Nephron progenitor cell (in vitro differentiated cells): Measurements from ENCODE around the gene NBL1.

ENCODE experiments used
- DNase-seq: peaks from one replicate; pipeline ENCODE4 v3.0.0; 2021
- H3K27ac Mint-ChIP-seq: 2 replicates; pipeline ENCODE4 v1.8.0; 2021; ENCODE audit warnings: mild to moderate bottlenecking, moderate library complexity, mixed read lengths
- H3K27me3 Mint-ChIP-seq: 2 replicates; pipeline ENCODE4 v1.8.0; 2021; ENCODE audit warnings: mild to moderate bottlenecking, low read depth, mixed read lengths; ENCODE audit not compliant: poor library complexity
- H3K36me3 Mint-ChIP-seq: 2 replicates; pipeline ENCODE4 v1.8.0; 2021; ENCODE audit warnings: low read depth, mixed read lengths
- H3K4me1 Mint-ChIP-seq: 2 replicates; pipeline ENCODE4 v1.8.0; 2021; ENCODE audit warnings: mixed read lengths
- H3K4me3 Mint-ChIP-seq: 2 replicates; pipeline ENCODE4 v1.8.0; 2021; ENCODE audit warnings: mild to moderate bottlenecking, moderate library complexity, mixed read lengths
- H3K9me3 Mint-ChIP-seq: 2 replicates; pipeline ENCODE4 v1.8.0; 2021; ENCODE audit warnings: mild to moderate bottlenecking, moderate library complexity, mixed read lengths
- TF ChIP-seq, protein P1 (sequence below): fragments of 200-600 bp; sonication (generic); IDR thresholded peaks from 2 replicates; pipeline ENCODE4 v1.5.0; 2021; ENCODE audit warnings: antibody characterized with exemption

Gene NBL1

GRCh38 chr1:19672237-19672636 is 28.1 kb downstream of the NBL1 start:
- no peak for DNase-seq
- TF ChIP-seq, protein P1, sequence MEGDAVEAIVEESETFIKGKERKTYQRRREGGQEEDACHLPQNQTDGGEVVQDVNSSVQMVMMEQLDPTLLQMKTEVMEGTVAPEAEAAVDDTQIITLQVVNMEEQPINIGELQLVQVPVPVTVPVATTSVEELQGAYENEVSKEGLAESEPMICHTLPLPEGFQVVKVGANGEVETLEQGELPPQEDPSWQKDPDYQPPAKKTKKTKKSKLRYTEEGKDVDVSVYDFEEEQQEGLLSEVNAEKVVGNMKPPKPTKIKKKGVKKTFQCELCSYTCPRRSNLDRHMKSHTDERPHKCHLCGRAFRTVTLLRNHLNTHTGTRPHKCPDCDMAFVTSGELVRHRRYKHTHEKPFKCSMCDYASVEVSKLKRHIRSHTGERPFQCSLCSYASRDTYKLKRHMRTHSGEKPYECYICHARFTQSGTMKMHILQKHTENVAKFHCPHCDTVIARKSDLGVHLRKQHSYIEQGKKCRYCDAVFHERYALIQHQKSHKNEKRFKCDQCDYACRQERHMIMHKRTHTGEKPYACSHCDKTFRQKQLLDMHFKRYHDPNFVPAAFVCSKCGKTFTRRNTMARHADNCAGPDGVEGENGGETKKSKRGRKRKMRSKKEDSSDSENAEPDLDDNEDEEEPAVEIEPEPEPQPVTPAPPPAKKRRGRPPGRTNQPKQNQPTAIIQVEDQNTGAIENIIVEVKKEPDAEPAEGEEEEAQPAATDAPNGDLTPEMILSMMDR: no peak
- Mint-ChIP-seq H3K27me3 (peaks cover 88% of the 10 kb centered on the region), H3K36me3 (no peaks in the 10 kb centered on the region), H3K4me3 (no peak overlapping the region), H3K4me1 (no peaks in the 10 kb centered on the region), H3K9me3 (no peaks in the 10 kb centered on the region), H3K27ac (no peak overlapping the region)

DNA sequence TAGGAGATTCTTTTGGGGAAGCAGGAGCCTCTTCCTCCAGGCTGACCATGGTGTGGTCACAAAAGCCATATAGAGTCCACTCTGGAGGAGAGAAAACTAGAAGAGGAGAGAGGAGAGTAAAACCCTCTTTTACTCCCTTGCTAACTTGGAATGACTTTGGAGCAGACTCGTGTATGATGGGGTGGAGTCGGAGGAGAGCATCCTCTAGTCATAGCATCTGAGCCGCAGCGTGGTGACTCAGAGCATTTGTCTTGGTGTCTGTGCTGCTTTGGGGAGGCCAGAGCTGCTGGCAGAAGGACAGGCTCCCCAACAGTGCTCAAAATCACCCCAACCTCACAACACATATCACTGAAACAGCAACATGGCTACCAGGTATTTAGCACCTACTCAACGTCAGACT is 31.7 kb downstream of the NBL1 start:
- TF ChIP-seq, protein P1: no peak
- H3K9me3 Mint-ChIP-seq: no peaks in the 10 kb centered on the region
- H3K36me3 Mint-ChIP-seq: no peaks in the 10 kb centered on the region
- H3K4me1 Mint-ChIP-seq: no peaks in the 10 kb centered on the region
- H3K4me3 Mint-ChIP-seq: no peak overlapping the region
- H3K27me3 Mint-ChIP-seq: peaks cover 70% of the 10 kb centered on the region
- DNase-seq: no peak
- no peak overlapping the region for H3K27ac Mint-ChIP-seq

DNA sequence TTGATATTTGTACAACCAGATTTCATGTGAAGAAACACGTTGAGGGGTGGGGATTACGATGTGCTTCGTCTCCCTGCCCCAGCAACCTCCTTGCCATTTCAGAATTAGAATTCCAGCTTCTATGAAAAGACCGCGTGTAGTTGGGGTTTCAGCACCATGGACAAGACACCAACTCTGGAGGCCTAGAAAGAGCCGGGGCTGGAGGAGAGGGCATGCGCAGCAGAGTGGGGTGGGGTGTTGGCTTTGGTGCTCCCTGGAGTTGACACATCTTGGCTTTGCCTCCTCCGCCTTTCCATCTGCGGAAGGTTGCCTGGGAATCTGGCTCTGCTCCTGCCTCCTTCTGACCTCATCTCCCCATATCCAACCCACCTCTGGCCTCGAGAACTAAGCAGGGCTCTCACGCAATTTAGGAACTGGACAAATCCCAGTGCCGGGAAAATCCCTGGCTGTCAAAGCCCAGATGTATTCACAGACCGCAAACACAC is 32.4 kb downstream of the NBL1 start:
- H3K27me3 Mint-ChIP-seq: peaks cover 69% of the 10 kb centered on the region
- H3K4me1 Mint-ChIP-seq: no peaks in the 10 kb centered on the region
- TF ChIP-seq, protein P1: no peak
- no peak overlapping the region for H3K27ac Mint-ChIP-seq
- no peaks in the 10 kb centered on the region for H3K9me3 Mint-ChIP-seq
- no peaks in the 10 kb centered on the region for H3K36me3 Mint-ChIP-seq
- DNase-seq: peak; percentile 84
- no peak overlapping the region for H3K4me3 Mint-ChIP-seq

DNA sequence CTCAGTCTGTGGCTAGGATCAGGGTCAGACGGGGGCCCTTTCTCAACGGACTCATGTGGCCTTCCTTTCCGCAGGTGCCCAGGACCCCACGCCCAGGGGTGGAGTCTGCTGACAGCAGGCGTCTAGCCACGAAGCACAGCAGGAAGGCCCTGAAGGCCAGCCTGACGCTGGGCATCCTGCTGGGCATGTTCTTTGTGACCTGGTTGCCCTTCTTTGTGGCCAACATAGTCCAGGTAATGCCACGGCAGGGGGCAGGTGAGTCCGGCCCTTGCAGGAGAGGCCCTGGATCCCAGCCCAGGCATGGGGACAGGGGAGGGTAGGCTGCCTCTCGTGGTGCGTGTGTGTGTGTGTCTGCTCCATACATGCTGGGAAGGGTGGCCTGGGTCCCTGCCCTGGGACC is 34.4 kb downstream of the NBL1 start:
- Mint-ChIP-seq H3K9me3 (no peaks in the 10 kb centered on the region), H3K4me3 (no peak overlapping the region), H3K4me1 (no peaks in the 10 kb centered on the region), H3K36me3 (no peaks in the 10 kb centered on the region), H3K27me3 (peaks cover 50% of the 10 kb centered on the region), H3K27ac (no peak overlapping the region)
- TF ChIP-seq, protein P1: no peak
- DNase-seq: no peak

DNA sequence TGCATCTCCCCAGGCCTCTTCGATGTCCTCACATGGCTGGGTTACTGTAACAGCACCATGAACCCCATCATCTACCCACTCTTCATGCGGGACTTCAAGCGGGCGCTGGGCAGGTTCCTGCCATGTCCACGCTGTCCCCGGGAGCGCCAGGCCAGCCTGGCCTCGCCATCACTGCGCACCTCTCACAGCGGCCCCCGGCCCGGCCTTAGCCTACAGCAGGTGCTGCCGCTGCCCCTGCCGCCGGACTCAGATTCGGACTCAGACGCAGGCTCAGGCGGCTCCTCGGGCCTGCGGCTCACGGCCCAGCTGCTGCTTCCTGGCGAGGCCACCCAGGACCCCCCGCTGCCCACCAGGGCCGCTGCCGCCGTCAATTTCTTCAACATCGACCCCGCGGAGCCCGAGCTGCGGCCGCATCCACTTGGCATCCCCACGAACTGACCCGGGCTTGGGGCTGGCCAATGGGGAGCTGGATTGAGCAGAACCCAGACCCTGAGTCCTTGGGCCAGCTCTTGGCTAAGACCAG is 34.9 kb downstream of the NBL1 start:
- Mint-ChIP-seq H3K4me1 (no peaks in the 10 kb centered on the region), H3K27me3 (peaks cover 46% of the 10 kb centered on the region), H3K36me3 (no peaks in the 10 kb centered on the region), H3K9me3 (no peaks in the 10 kb centered on the region), H3K4me3 (no peak overlapping the region), H3K27ac (no peak overlapping the region)
- TF ChIP-seq, protein P1: no peak
- no peak for DNase-seq

DNA sequence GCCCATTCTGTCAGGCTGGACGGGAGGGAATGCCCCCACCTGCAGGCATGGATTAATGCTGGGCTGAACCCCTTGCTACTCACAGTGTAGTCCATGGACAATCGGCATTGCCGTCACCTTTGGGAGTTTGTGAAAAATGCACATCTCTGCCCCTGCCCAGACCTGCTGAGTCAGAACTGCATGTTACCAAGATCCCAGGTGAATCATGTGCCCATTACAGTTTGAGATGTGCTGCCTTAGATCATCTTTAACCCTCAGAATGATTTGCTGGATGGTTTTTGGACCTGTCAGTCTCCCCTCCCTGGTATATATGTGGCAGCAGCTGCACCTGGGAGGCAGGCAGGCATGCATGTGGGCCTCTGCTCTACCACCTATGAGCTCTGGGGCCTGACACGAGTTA is 35.6 kb downstream of the NBL1 start:
- DNase-seq: no peak
- H3K27me3 Mint-ChIP-seq: peaks cover 40% of the 10 kb centered on the region
- no peak overlapping the region for H3K4me3 Mint-ChIP-seq
- no peaks in the 10 kb centered on the region for H3K9me3 Mint-ChIP-seq
- no peak overlapping the region for H3K27ac Mint-ChIP-seq
- TF ChIP-seq, protein P1: no peak
- no peaks in the 10 kb centered on the region for H3K36me3 Mint-ChIP-seq
- H3K4me1 Mint-ChIP-seq: no peaks in the 10 kb centered on the region
